Raji (cell line): ENCODE measurements around the gene GDPD5.

ENCODE experiments used
- POLR2A ChIP-seq: IDR thresholded peaks from 2 replicates; pipeline ENCODE4 v1.6.1; 2011; ENCODE audit warnings: low read depth, low read length, control low read depth; ENCODE audit not compliant: insufficient read depth

Gene GDPD5

DNA sequence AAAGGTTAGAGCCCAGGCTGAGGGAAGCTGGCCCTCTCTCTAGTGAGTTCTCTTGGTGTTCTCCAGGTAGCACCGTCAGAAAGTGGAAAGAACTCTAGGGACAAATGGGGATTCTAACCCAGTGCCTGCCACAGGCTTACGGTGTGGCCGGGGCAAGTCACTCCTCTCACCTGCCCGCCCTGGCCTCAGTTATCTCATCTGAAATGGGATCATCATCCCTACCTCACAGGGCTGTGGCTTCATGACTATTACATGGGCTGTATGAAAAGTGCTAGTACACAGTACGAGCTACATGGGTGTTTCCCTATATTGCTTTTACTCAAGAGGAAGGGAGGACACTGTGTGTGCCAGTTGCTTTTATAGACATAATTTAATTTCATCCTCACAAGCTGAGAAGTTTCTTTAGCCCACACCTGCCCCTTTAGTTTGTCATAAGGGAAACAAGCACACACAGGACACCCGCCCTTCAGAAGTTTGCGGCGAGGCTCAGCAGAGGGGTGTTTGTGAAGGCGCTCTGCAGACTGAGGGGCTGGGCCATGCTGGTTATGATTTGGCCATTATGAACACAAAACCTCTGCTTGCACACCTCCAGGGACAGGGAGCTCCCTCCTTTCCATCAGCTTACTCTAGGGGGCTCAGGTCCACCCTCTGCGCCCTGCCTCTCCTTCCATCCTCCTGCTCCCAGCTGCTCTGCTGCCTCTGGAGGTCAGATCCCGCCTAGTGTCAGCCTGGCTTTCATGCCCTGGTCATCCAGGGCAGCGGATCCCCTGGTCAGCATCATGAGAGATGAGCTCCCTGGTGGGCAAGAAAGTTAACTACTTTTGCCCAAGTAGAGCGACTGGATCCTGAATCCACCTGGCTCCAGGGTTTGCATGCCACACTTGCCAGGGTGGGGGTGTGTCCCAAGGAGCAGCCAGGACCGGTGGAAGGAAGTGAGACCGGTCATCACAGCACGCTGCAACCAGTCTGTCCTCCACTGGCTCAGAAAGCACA is 93.9 kb downstream of the GDPD5 start:
- TF ChIP-seq POLR2A, result no peak

DNA sequence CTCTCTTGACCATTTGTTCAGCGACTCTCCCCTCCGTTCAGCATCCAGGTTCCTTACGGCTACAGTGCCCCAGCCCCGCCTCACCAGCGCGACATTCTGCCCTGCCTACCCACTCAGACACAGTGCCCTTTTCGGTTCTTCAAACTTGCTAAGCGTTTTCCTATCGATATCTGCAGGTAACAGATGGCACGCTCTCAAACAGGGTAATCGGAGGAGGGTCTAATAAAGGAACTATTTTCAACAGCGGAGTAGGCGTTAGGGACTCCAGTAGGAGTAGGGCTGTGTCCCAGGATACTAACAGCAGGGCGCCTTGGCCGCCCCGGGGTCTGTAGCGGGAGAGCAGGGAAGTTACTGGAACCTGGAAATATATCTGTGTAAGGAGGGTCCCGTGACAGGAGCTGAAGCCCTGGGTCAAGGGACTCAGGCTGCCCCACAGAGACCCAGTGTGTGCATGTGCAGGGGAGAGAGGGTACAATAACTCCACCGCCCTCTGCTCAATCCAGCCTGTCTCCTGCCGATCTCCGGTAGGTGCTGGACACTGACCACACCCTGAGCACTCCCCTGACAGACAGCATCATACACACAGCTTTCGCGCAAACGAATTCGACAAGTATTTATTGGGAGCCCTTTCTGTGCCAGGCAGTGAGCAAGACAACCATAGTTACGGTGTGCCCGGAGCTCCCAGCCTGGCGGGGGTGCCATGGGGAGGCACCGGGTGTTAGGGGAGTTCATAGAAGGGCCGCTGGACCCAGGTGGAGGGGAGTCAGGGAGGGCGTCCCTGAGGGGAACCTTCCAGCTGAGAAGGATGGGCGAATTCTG is 94.8 kb downstream of the GDPD5 start:
- no peak for TF ChIP-seq POLR2A

DNA sequence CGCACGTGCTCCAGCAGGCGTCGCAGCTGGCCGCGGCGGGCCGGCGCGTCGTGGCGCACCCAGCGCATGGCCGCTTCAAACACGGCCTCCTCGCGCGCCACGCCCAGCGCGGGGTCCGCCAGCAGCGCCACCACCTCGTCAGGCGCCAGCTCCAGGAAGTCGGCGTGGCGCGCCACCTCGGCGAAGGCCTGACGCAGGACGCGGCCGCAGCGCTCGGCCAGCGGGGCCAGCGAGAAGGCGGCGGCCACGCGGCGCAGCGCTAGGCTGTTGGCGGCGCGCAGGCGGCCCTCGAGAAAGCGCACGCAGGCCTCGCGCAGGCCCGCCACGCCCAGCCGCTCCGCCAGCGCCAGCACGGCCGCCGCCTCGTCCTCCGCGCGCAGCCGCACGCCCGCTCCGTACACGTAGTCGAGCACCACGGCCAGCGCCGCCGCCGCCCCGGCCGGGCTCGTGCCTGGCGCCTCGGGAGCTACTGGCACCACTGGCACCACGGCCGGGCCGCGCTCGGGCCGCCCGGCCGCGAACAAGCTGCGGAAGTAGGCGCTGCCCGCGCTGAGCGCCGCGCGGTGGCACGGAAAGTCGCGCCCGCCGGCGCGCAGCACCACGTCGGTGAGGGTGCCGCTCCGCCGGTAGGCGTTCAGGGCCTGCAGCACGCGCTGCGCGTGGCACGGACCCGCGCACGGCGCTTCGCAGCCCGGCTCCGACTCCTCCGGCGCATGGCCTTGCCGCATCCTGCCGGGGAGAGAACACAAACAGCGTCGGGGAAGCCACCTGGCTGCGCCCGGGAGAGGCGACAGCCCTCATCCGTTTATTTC is 95.6 kb downstream of the GDPD5 start:
- TF ChIP-seq POLR2A, result no peak

DNA sequence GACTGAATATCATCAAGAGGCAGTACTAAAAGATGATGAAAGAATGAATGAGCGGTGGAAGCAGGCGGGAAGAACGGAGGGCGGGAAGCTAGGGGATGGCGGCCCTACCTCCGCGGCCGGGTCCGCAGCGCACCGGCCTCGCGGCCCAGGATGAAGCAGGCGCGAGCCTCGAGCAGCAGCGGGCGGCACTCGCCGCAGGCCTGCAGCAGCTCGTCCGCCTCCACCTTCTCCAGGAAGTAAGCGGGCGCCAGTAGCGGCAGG is 96.2 kb downstream of the GDPD5 start:
- no peak for TF ChIP-seq POLR2A

DNA sequence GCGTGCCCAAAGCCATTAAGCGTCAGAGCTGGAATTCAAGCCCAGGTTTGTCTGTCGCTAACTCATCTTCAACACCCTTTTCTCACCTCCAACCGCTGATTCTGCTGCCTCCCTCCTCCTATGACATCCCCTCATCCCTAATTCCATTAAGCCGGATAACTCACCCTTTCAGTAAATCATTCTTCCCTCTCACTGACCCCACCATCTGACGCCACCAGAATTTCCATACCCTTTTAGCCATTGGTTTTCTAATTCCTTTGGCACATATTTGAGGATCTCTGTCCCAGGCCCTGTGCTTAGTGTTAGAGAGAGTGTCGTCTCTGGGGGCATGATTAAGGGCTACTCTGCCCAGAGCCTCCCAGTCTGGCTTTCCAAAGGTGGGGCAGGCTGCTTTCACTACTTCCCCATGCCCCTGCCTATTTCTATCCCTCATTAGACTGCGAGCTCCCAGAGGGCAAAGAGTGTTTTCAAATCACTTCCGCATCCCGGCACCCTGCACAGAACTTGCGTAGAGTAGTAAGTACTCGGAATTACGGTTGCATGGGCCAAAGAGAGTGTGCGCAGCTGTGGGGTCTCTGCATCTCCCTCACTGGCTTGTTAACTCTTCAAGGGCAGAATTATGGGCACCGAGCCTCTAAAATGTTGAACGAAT is 96.6 kb downstream of the GDPD5 start:
- no peak for TF ChIP-seq POLR2A

DNA sequence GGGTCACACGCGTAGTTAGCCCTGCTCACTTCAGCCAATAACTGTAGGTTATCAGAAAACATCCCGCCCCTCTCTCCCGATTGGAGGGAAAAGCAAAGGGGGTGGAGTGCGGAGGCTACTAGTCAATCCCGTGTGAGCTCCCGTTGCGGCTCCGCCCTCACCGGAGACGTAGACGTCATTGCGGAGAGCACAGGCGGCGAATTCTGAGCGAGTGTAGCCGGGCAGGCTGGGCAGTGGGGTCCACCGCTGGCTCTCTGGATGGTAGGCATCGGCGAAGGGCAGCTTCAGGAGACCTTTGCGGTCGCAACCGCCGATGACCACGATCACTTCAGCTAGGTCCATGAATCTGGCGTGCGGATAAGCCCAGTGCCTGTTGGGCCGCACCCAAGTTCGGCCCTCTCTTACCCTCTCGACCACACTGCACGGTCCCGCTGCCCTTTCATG is 97.4 kb downstream of the GDPD5 start:
- TF ChIP-seq POLR2A, result no peak

DNA sequence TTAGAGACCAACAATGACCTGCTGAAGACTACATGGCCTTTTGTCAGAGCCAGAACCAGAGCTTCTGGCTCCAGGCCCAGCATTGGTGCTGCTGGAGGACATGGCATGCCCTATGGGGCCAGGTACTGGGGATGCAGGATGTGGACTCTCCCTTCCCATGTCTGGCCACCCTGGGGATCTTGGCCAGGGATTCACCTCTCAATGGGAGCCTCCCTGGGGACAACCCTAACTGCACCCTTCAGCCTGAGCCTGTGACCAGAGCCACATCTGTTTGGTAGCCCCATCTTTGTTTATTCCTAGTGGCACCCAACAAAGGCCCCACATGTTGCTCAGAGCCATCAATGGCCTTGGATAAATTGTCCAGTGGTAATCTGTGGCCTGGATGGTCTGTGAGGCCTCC is 98.6 kb downstream of the GDPD5 start:
- TF ChIP-seq POLR2A, result no peak

DNA sequence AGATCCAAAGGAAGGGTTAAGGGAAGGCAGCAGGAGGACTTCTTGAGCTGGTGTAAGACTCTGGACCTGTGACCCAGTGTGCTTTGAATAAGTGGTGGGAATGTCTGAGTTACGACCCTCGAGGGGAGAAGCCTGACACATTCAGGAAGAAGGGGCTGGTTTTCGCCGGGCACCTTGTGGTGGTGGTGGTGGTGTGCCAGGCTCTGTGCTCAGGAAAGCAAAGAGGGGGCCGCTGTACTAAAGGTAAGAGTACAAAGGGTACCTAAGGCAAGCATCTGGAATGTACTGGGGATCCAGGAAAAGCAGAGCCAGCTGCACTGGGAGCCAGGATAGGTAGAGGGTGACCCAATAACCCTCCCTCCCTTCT is 99.0 kb downstream of the GDPD5 start:
- no peak for TF ChIP-seq POLR2A

DNA sequence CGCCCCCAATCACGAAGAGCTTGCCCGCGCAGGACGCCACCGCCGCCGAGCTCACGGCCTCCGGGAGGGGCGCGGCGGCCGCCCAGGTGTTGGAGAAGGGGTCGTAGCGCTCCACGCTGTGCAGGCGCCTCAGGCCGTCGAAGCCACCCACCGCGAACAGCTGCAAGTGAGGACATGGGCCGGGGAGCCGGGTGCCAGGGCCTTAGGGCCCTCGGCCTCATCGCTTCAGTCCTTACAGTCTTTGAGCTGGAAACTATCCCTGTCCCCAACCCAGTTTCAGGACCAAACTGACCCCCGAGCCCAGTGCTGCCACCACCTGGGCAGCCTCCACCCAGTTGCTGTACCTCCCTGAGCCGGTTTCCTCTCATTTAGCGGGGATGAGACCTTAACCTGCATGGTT is 100.3 kb downstream of the GDPD5 start:
- TF ChIP-seq POLR2A, result no peak

DNA sequence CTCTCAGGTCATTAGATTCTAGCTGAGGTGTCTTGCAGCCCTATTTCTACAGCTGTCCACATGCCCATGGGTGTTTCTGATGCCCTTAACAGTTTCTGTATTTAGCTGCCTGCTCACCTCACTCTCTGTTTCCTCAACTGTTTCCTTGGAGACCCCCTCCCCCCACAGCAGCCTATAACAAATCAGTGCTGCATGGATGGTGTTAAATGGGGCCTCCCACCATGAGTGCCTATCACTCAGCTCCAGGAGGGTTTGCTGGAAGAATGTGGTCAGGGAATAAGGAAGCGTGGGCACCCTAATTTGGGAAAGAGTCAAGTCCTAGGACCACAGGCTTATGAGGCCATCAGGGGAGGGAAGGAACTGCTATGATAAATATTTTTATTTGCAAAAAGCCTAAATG is 101.3 kb downstream of the GDPD5 start:
- TF ChIP-seq POLR2A, result no peak

DNA sequence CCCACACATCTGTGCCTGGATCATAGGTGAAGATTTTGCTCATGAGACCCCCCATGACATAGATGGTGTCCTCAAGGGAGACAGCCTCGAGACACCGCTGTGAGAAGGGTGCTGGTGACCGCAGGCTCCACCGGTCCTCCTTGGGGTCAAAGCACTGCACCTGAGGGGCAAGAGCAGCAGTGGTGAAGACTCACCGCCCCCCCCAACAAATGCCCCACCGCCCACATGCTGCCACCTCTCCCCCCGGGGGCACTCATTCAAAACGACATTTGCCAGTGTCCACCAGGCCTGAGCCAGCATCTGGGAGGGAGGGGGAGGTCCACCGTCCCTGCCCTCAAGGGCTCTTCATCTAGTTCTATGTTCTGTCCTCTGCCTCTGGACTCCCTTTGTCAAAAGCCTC is 102.0 kb downstream of the GDPD5 start:
- TF ChIP-seq POLR2A, result no peak

DNA sequence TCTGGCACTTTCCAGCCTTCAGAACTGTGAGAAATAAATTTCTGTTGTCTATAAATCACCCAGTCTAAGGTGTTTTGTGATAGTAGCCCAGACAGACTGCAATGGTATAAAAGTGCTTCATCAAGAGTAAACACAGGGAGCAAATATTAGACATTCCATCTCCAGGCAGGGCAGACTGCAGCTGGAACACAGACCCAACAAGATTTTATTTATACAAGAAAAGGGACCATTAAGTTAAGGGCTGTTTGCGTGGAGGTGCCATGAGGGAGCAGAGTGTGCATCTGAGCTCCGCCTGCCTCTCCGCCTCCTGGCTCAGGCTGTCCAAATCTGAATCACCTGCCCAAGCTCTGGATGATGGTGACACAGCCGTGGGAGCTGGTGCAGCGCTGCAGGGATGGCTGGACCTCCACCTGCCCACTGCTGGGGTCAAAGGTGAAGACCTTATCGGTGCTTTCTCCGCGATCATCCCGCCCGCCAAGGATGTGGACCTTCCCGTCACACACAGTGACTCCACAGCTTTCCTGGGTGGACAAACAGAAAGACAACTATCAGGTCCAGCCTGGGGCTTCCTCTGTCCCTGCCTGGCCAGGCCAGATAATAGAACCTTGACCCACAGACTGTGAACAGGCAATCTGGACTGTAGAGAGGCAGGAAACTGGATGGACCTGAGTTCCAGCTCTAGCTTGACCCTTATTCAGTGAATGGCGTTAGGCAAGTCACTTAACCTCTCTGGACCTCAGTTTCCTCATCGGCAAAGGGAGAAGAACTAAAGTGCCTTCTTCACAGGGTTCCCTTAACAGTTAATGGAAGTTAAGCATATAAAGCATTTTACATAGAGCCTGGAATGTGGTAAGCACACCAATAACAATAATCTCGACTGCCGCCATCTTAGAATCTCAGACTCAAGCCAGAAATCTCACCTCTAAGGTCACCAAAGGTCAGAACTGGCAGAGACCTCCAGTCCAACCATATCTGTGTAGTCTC is 103.2 kb downstream of the GDPD5 start:
- TF ChIP-seq POLR2A, result no peak

DNA sequence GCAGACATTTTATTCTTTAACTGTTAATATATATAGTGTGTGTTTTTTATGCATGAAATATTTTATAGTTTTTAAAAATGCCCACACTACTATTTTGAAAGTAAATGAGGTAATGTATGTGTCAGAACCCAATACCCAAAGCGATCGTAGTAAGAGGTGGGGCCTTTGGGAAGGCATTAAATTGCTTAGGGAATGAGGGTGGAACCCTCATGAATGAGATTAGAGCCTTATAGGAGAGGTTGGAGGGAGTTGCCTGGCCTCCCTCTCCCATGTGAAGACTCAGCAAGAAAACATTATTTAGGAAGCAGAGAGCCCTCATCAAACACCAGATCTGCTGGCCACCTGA is 103.9 kb downstream of the GDPD5 start:
- no peak for TF ChIP-seq POLR2A

DNA sequence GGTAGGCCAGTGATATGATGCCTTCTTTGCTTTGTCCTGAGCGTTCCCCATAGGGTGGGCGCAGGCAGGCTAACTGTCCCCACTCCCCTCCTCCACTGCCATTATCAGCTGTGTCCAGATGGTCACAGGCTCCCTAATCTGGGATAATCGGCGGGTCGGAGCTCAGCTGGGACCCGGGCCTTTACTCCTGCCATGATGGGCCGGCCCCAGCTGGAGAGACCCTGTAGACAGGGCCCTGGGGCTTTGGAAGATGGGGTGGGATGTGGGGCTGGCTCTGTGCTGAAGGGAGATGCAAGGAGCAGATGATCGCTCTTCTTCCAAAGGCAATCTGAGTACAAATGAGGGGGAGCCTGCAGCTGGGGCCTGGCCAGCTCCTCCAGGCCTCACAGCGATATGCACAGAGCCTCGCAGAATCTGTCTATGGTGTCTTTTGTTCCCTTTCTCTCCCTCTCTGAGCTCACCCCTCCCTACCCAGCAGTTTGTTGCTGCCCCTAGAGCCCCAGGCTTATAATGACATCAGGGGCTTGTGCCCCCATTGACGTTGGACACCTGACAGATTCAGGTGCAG is 104.6 kb downstream of the GDPD5 start:
- no peak for TF ChIP-seq POLR2A
